Dedifferentiated amniotic fluid mesenchymal stem cell (primary cell): Measurements from ENCODE around the gene CEMIP.

ENCODE experiments used
- DNase-seq: peaks from one replicate; pipeline ENCODE4 v3.0.0-alpha.2; 2016; ENCODE audit errors: extremely low spot score

CEMIP gene

GRCh38 chr15:80822256-80822655 lies 43.1 kb downstream of the CEMIP start:
- DNase-seq, result no peak

GRCh38 chr15:80822676-80823075 lies 43.5 kb downstream of the CEMIP start:
- DNase-seq, result no peak

DNA sequence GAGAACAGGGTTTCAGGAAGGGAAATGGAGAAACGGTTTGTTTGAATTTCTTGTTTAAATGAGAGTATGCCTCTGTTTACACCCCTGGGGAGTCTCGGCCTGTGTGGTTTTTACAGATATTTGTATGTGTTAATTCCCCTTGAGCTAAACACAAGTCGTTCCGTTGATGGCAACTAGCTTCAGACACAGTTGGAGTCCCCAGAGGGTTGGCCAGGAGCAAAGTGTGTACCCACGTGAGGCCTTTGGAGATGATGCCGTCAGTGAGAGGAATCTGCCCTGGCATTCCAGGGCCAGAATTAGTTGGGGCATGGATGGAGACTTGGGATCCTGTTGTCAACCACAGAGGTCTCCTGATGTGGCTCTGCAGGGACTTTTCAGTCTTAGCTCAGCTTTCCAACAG lies 44.0 kb downstream of the CEMIP start:
- DNase-seq, result no peak

DNA sequence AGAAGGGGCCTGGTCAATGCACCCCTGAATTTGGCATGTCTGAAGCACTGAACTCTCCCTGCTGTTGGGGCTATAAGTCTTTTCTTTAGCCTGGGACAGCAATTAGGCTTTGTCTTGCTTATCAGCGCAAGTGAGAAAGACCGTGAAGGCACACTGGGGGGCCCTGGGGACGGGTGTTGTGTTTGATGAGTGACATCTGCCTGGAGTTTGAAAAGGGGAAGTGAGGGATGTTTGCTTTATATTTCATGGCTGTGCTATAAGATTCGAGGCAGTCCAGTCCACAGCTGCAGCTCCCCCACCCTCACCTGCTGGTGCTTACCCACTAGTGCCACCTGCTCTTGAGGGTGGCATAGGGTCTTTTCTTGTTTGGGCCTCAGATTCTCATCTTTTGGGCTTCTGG lies 44.8 kb downstream of the CEMIP start:
- no peak for DNase-seq

DNA sequence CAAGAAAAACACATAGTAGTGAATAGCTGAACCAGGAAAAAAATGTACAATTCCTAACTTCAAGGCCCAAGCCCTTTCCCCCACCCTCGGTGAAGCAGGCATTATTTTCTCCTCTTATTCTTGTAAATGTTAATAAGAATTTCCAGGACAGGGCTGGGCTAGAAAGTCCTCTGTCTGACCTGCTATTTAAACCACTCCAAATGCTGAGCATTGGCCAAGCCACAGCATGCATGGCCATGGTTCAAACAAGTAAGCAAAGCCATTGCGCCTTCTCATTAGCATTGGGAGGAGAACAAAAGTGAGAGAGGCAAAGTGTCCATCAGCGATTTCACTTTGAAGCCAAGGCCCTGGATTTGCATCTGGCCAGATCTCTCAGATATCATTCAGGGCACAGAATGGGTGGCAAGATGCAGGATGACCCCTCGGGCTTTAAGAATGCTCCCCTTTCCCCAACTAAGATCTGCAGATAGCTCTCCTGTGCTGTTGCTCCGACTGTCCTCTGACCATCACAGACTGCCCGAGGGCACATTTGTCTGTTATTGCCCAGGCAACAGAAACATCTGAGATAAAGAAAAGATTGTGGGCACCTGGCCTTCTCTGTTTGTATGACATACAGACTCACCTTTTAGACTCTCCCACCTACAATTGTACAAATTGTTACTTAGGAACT lies 46.3 kb downstream of the CEMIP start:
- no peak for DNase-seq

GRCh38 chr15:80828796-80829195 lies 49.6 kb downstream of the CEMIP start:
- DNase-seq, result no peak

- no peak for DNase-seq
Measured at GRCh38 chr15:80830677-80831076, 51.5 kb downstream of the CEMIP start.

GRCh38 chr15:80831192-80831591 lies 52.0 kb downstream of the CEMIP start:
- no peak for DNase-seq

GRCh38 chr15:80831606-80832224 lies 52.5 kb downstream of the CEMIP start:
- no peak for DNase-seq

GRCh38 chr15:80832686-80833085 lies 53.5 kb downstream of the CEMIP start:
- DNase-seq, result no peak

GRCh38 chr15:80834402-80834801 lies 55.2 kb downstream of the CEMIP start:
- DNase-seq, result no peak

DNA sequence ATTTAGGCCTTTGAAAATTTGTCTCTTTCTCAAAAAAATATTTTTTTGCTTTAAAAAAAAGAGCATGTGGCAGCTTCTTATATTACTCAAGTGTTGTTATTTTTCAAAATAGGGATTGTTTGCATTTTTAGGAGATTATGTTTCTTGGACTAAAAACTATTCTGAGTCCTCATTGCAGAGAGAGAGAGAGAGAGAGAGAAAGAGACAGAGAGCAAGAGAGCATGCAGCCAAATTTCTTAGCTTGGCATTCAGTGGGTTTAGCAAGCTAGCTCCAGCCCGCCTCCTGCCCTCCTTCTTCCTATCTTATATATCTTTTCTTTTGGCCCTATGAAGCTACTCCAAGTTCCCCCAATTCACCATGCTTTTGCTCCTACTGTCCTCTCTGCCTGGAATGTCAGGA lies 55.7 kb downstream of the CEMIP start:
- DNase-seq, result peak; percentile 76

DNA sequence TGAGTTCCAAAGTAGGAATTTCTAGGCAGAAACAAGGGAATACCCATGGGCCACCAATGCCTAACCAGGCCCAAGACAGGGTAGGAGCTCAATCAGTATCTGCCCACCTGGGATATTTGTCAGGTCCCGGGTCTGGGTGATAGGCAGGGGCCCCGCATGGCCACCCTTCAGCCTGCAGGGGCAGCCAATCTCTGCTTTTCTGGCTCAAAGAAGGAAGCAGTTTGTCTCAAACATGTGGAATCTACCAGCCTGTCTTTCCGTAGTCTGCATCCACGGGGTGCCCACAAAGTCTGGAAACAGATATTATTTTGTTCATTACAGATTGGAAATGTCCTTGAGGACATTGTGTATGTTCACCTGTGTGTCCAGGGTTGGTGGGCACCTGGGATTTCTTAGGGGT lies 56.2 kb downstream of the CEMIP start:
- DNase-seq, result no peak

GRCh38 chr15:80836223-80836622 lies 57.1 kb downstream of the CEMIP start:
- DNase-seq, result no peak

- DNase-seq, result no peak
Measured at GRCh38 chr15:80837006-80837405, 57.8 kb downstream of the CEMIP start.

- DNase-seq, result no peak
Measured at GRCh38 chr15:80838012-80838411, 58.8 kb downstream of the CEMIP start.

DNA sequence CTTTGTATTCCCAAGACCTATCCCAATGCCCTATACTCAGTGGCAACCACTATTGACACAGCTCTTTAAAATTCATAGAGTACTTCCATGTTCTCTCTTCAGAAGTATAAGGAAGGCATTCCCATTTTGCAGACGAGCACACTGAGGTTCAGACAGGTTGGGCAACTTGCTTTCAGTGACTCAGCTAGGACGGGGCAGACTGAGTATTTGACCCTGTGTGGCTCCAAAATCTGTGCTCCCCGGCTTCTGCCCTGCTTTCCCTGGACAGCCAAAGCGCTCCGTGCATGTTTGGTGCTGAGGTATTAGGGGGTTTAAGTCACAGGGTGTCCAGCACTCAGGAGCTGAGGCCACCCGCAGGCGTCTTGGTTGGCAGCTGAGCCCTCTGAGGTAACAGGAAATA lies 59.5 kb downstream of the CEMIP start:
- DNase-seq, result no peak

DNA sequence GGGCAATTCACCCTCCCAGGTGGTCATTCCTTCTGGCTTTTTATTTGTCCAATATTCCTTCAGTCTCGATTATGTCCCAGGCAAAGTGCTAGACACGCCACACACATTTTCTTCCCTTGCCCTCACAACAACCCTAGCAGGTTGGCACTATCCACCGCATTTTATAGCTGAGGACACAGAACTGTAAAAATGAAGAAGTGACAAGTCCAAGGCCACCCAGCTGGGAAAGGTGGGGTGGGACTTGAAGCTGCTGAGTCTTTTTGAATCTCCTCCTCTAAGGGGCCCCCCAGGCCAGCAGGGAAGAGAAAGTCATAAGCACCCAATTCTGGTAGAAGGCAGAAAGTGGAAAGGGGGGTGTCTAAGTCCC lies 60.6 kb downstream of the CEMIP start:
- no peak for DNase-seq

DNA sequence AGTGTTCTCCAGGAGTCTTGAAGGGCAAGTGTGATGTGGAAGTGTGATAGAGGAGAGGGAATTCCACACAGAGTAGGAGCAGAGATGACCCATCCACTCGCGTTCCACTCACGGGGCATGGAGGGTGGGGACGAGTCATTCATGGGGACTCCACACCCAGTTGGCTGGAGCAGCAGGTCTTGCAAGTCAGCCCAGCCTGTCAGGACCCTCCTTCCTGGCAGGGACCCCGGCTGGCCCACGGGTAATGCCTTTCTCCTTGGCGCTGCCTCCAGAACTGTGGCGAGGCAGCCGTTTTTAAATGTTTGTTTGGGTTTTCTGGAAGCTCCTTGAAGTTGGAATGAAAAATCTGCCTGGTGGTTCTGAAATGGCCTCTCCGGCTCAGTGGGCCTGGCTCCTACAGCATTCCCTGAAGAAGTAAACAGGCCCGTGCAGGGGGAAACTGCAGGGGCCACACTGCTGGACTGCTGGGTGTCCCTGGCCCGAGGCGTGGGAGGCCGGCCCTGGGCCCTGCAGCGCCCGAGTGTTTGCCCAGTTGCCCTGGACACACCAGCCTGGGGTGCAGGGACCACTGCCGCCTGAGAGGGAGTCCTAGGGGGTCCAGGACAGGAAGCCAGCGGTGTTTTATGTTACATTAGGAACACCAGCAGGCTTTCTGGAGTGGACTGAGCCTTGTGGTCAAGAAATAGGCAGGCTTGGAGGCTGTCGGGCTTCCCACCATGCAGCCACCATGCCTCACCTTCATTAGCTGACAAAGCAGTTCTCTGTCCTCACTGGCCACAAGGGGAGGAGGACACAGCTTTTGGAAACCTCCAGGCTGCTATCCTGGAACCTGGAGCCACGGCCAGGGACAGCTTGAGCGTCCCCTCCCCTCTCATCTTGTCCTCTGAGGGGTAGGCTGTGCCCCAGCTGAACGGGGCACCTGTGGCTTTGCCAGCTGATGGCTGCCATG lies 61.3 kb downstream of the CEMIP start:
- no peak for DNase-seq

- DNase-seq, result no peak
Measured at GRCh38 chr15:80841541-80841940, 62.4 kb downstream of the CEMIP start.

DNA sequence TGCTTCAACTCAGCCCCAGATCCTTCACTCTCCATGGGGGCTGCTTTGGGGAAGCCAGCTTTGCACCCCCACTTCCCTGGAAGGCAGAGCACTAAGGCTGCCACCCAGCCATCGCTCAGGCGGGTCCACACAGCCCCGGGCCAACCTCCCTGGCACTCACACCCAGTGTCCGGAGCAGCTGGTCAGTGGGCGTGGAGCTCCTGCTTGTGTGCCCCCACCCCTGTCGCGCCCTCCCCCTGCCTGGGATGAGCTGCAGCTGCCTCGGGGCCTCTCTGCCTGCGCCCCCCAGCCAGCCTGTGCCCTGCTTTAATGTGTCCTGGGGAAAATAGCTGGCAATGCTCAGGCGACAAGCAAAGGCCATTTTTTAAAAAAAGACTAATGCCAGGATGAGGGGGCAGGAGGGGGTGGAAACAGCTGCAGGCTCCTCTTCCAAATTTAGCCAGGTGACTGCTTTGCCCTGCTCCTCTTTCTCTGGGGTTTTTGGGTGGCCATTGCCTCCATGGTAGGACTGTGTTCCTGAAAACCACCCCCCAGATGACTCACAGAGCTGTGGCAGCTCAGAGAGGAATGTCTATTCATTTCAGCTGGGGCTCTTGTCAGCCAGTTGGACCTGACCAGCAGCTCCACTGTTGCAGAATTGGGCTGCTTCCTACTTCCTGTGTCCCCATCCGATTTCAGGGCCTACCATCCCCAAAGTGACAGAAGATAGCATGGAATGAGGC lies 65.0 kb downstream of the CEMIP start:
- DNase-seq, result no peak
